ENCODE data around the gene CNPPD1. TPM values are rescaled to one million over a fixed set of nuclear protein-coding genes. Genes with fewer than 3 reads are reported as not detected.

Gene CNPPD1
- total RNA-seq, 1 experiment from 2014 or later = 33.9 TPM

GRCh38 chr2:219125886-219126270 is 50.8 kb downstream of the CNPPD1 start:
- BruUV-seq (replicated peaks) = no TSS peak
- peak overlapping the region; percentile 93 for H3K27ac Mint-ChIP-seq (ENCODE audit: low read depth, unreplicated experiment)

DNA sequence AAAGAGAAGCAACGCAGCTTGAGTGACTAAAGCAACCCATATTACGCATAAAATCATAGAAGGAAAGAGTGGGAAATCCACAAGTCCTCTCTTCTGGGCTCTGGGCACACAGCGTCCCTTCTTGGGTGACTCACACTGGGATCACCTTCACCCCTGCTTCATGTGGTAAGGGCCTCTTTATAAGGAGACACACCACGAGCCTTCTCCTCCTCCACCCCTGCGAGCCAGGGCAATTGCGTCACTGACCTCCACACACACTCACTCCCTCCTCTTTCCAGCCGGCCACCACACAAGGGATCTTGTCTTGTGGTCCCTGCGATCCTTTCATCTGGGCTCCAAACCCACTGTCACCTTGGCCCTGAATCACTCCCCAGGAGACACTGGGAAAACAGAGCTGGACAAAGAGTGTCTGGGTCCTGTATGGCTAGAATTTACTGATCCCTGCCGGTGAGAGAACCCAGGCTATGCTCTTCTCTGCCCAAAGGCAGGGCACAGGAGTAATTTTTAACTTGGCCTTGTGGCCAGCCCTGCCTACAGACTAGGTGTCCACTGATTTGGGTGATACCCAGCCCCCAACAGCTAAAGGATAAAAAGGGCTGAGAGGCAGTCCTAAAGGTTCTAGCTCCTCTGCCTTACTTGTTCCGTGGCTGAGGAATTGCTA is 51.4 kb downstream of the CNPPD1 start:
- ChIA-PET CTCF (interaction anchor here (0.6 to 9.6 kb wide), 8 partner anchors 30 to 421 kb away, joined by 3 to 112 read pairs (median 4); no protein-coding TSS in a partner anchor), POLR2A (no interaction called here)
- Mint-ChIP-seq H3K27me3 (ENCODE audit: insufficient read depth, unreplicated experiment) (no peaks in the 10 kb centered on the region), H3K4me1 (ENCODE audit: insufficient read depth, unreplicated experiment) (peaks cover 43% of the 10 kb centered on the region), H3K27ac (ENCODE audit: low read depth, unreplicated experiment) (peak overlapping the region; percentile 93), H3K4me3 (ENCODE audit: unreplicated experiment) (peak overlapping the region; percentile 33), H3K36me3 (ENCODE audit: insufficient read depth, unreplicated experiment) (no peaks in the 10 kb centered on the region), H3K9me3 (ENCODE audit: unreplicated experiment) (no peaks in the 10 kb centered on the region)
- BruUV-seq (replicated peaks) = TSS peak; percentile 70
- intact Hi-C loops (cut with micrococcal nuclease) = loop anchor here (2.0 kb wide), 2 partner anchors 17 to 67 kb away; no protein-coding TSS in a partner anchor
- DNase-seq (ENCODE audit: unreplicated experiment) = peak; percentile 92
- TF ChIP-seq CTCF (IDR thresholded peaks at IDR 0.05; ENCODE audit: unreplicated experiment) = no peak

More at GRCh38 chr2:219125886-219126270, 50.8 kb downstream of the CNPPD1 start:
- DNase-seq (ENCODE audit: unreplicated experiment) = no peak
- Mint-ChIP-seq H3K27me3 (ENCODE audit: insufficient read depth, unreplicated experiment) (no peaks in the 10 kb centered on the region), H3K9me3 (ENCODE audit: unreplicated experiment) (no peaks in the 10 kb centered on the region), H3K4me3 (ENCODE audit: unreplicated experiment) (no peak overlapping the region), H3K36me3 (ENCODE audit: insufficient read depth, unreplicated experiment) (no peaks in the 10 kb centered on the region), H3K4me1 (ENCODE audit: insufficient read depth, unreplicated experiment) (peaks cover 43% of the 10 kb centered on the region)
- CTCF ChIA-PET = interaction anchor here (0.6 to 9.6 kb wide), 7 partner anchors 30 to 313 kb away, joined by 3 to 112 read pairs (median 3); no protein-coding TSS in a partner anchor
- POLR2A ChIA-PET = no interaction called here
- intact Hi-C loops (cut with micrococcal nuclease) = loop anchor here (2.0 kb wide), 2 partner anchors 17 to 67 kb away; no protein-coding TSS in a partner anchor
- TF ChIP-seq CTCF (IDR thresholded peaks at IDR 0.05; ENCODE audit: unreplicated experiment) = no peak

DNA sequence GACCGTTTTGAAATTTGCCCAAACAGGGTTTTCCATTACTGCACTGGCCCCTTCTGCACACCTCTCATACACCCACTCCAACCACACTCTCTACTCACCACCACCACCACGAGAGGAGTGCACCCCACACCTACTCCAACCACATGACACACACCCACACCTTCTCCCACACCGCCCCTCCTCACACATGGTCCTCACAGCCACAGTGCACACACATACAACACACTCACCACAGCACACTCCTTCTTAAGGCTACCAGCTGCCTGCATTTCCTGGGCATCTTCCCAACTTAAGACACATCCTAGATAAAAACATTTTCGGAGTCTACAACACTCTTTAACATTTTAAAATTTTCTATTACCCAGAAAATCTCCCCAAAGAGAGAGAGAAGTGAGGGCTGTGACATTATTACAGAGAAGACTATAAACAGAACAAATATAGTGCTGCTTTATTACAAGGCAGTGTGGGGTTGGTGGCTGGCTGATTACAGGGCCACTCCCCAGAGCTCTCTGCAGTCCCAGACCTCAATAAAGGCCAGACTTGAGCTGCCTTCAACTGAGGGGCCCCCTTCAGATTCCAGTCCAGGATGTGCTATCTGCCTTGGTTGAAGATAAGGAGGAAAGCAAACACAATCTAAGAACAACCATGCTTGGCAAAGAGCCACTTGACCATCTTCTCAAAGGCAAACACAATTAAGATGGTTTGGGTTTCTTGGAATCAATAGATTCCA is 52.2 kb downstream of the CNPPD1 start:
- no peaks in the 10 kb centered on the region for H3K36me3 Mint-ChIP-seq (ENCODE audit: insufficient read depth, unreplicated experiment)
- H3K4me1 Mint-ChIP-seq (ENCODE audit: insufficient read depth, unreplicated experiment) = peaks cover 43% of the 10 kb centered on the region
- ChIA-PET POLR2A (no interaction called here), CTCF (interaction anchor here (0.6 to 9.6 kb wide), 9 partner anchors 29 to 420 kb away, joined by 3 to 112 read pairs (median 4); partner anchors contain the start of gene CFAP65)
- H3K4me3 Mint-ChIP-seq (ENCODE audit: unreplicated experiment) = peak overlapping the region; percentile 33
- no peak for TF ChIP-seq CTCF (IDR thresholded peaks at IDR 0.05; ENCODE audit: unreplicated experiment)
- DNase-seq (ENCODE audit: unreplicated experiment) = no peak
- H3K27ac Mint-ChIP-seq (ENCODE audit: low read depth, unreplicated experiment) = peak overlapping the region; percentile 93
- intact Hi-C loops (cut with micrococcal nuclease) = loop anchor here (2.0 kb wide), 2 partner anchors 18 to 66 kb away; no protein-coding TSS in a partner anchor
- no peaks in the 10 kb centered on the region for H3K27me3 Mint-ChIP-seq (ENCODE audit: insufficient read depth, unreplicated experiment)
- BruUV-seq (replicated peaks) = no TSS peak
- H3K9me3 Mint-ChIP-seq (ENCODE audit: unreplicated experiment) = no peaks in the 10 kb centered on the region

All from MCF 10A (cell line).